GDM1 (cell line): ENCODE measurements around the gene STAMBPL1.
A peak's percentile ranks its signal among the peaks of the same experiment; 100 is the strongest.
"Not testable (repeated sequence)": the region's sequence is repeated elsewhere in the genome, so short reads cannot be mapped to it uniquely, and the experiment has no call there.

Experiments
- DNase-seq: peaks from one replicate; lab custom pipeline; 2025; lab: John Stamatoyannopoulos, UW

The STAMBPL1 gene

DNA sequence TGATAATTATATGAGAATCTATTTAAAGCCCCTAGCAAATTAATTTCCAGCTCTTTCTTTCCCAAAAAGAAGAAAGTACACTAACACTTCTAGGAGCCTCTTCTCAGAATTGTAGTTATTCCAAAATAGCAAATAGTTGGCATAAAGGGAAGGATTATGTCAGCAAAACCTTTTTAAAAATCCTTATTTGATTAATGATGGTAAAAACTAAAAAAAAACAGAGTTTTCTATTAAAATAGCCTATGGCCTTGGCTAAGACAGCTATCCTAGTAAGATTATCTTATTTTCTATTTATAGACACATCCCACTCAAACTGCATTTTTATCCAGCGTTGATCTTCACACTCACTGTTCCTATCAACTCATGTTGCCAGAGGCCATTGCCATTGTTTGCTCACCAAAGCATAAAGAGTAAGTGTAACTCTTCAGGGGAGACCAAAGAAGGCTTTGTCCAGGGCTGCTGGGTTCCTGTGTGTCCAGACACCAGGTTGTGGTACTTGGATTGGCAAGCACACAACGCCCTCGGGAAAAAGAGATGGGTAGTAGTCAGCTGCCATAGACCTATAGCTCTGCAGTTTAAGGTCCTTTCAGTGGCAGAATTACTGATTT is 41.0 kb downstream of the STAMBPL1 start:
- DNase-seq: no peak

DNA sequence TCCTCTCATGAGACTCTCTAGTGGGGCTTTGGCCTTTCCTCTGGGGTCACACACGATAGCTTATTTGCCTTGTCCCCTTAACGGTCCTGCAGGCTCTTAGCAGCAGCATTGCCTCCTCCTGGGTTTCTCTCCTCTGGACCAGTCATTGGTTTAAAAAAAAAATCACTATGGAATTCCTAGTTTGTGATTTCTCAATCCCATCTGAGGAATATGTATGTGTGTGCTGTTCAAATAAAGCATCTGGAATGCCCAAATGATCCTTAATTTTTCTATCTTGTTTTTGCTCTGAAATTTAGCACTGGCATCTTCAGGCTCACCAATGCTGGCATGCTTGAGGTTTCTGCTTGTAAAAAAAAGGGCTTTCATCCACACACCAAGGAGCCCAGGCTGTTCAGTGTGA is 42.0 kb downstream of the STAMBPL1 start:
- DNase-seq: no peak

DNA sequence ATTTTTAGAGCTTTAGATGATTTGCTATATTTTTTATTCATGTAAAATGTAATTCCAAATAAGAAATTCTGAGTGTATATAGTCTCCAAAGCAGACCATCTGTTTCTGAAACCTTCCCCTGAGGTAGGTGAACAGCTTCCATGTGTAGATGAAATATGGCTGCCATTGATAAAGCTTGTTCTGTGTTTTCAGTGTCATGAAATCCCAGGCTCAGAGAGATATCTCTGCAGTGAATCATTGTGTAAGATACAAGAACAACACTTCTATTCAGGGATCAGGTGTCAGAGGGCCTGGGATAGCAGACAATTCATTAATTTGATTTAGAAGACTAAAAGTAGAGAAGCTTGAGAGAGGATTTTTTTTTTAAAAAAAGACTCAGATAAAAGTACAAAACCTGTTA is 43.5 kb downstream of the STAMBPL1 start:
- DNase-seq: no peak

- no peak for DNase-seq
These were observed 46.7 kb downstream of the STAMBPL1 start for GRCh38 chr10:88926566-88927415.

- no peak for DNase-seq
These were observed 47.3 kb downstream of the STAMBPL1 start for GRCh38 chr10:88927416-88927690.

GRCh38 chr10:88928254-88928653 is 48.2 kb downstream of the STAMBPL1 start:
- DNase-seq: no peak

- no peak for DNase-seq
These were observed 51.5 kb downstream of the STAMBPL1 start for GRCh38 chr10:88931548-88931947.

DNA sequence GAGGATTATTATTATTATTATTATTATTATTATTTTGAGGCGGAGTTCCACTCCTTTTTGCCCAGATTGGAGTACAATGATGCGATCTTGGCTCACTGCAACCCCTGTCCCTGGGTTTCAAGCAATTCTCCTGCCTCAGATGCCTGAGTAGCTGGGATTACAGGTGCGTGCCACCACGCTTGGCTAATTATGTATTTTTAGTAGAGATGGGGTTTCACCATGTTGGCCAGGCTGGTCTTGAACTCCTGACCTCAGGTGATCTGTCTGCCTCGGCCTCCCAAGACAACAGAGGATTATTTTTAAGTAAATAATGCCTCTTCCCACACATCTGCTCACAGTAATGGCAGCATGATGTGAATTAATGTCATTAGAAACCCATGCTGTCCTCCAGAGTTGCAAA is 52.0 kb downstream of the STAMBPL1 start:
- DNase-seq: not testable (repeated sequence)

DNA sequence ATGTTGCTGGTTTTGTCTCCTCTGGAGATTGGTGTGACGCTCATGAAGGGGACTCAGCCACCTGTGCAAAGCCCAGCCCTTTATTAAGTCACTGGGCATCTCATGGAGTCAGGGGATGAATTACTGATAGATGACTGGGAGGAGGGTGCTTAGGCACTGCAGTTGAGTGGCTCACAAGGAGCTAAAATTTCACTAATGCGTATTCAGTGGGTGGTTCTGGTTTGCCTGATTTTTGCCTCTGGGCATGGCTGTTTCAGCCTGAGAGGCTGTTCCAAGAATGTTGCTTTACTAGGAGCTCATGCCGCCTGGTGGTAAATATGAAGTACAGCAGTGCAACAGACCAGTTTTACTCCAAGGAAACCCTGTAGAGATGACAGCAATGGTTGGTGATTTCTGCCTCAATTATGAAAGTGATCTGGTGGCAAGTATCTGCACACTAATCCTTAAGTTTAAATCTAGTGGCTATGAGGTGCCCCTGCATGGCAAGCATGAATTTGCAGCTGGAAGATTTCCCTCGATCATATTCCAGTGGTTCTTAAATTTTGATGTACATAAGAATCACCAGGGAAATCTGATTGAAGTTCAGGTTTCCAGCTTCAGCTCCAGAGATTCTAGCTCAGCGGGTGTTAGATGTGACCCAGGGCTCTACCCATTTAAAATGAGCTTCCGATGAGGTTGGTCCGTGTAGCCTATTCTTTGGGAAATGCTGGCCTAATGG is 52.7 kb downstream of the STAMBPL1 start:
- peak; percentile 57 for DNase-seq

DNA sequence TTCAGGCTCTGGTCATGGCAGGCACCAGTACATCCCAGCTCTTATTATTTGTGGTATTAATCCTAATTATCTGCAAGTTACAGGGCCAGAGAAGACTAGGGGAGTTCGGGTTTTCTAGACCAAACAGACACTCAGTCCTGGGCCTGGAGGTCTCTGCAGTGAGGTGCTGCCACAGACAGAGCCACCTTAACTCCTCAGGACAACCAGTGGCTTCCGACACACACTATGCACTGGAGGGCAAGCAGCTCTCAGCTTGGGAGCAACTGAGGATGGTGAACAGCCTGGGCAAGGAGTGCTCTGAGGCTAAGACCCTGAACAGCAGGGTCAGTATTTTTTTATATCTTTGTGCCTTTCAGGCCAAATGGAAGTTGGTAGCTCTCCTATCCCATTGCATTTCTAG is 53.5 kb downstream of the STAMBPL1 start:
- no peak for DNase-seq

DNA sequence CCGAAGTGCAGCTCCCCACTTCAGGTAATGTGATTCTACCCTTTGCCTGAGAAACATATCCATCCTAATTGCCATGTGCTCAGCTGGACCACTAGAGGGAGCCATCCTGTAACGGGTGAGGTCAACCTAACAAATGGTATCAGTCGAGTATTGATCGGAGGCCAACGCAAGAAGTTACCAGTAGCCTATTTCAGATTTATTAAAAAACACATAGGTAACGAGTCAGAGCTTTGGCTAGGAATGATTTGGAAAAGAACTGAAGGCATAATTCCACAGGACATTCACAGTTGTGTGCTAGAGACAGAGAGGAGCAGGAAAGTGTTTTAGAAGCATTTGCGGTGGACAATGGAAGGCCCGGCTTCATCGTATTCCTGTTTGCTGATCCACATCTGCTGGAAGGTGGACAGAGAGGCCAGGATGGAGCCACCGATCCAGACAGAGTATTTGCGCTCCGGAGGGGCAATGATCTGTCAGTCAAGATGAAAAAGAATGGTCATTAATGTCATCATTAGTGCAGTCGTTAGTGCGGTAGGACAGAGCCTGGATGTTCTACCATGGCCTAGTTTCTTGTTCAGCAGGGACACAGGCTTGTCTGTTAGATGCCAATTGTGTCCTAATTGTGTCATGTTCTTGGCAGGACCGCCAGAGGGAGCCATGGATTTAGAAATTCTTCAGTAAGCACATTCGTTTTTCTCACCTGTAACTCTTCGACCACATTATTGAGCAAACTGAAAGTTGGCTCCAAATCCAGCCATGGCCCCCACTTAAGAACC is 55.0 kb downstream of the STAMBPL1 start:
- DNase-seq: peak; percentile 51

- no peak for DNase-seq
These were observed 56.6 kb downstream of the STAMBPL1 start for GRCh38 chr10:88936656-88937055.

GRCh38 chr10:88938039-88938438 is 58.0 kb downstream of the STAMBPL1 start:
- DNase-seq: no peak

GRCh38 chr10:88938938-88939337 is 58.9 kb downstream of the STAMBPL1 start:
- no peak for DNase-seq

DNA sequence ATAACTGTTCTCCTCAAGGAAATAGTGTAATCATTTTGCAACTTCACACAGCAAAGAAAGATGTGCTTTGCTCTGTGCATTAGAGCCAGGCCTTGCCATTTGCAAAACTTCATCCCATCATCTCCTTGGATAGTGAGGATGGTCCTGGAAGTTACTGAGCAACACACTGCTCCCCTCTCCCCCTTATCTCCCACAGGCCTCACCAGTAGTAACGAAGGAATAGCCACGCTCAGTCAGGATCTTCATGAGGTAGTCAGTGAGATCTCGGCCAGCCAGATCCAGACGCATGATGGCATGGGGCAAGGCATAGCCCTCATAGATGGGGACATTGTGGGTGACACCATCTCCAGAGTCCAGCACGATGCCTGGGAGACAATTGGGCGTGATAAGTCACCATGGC is 61.0 kb downstream of the STAMBPL1 start:
- no peak for DNase-seq

GRCh38 chr10:88943778-88944177 is 63.7 kb downstream of the STAMBPL1 start:
- no peak for DNase-seq

DNA sequence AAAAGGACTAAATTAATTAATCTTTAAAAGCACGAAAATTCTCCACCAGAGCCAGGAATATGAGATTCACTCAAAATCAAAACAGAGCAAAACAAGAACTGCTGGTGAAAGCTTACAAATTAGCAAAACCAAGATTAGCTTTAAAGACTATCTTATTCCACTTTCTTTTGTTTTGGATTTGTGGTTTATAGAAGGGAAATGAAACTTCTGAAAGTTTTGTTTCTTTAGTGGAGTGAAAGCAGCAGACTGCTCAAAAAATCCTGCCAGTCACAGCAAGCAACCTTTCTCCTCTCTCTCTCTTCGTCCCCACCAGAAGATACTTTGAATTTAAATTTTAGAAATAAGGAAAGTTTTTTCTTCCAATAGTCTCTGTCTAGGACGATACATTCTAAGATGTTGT is 64.8 kb downstream of the STAMBPL1 start:
- no peak for DNase-seq

GRCh38 chr10:88946200-88946599 is 66.2 kb downstream of the STAMBPL1 start:
- no peak for DNase-seq

- no peak for DNase-seq
These were observed 67.0 kb downstream of the STAMBPL1 start for GRCh38 chr10:88946965-88947590.

- DNase-seq: no peak
These were observed 69.0 kb downstream of the STAMBPL1 start for GRCh38 chr10:88949051-88949450.

- DNase-seq: no peak
These were observed 70.1 kb downstream of the STAMBPL1 start for GRCh38 chr10:88949912-88950837.
